K562 (cell line): ENCODE data around the gene SAP30L. TPM values are rescaled to one million over a fixed set of nuclear protein-coding genes. Genes with fewer than 3 reads are reported as not detected.

Source experiments
- CEBPG ChIP-seq, 3 experiments: fragments of 200-800 bp in 1 of 3; sonication (Bioruptor generic) in 1 of 3; sonication (generic) in 1 of 3; formaldehyde crosslinking in 1 of 3; IDR thresholded peaks in 2 of 3; conservative IDR thresholded peaks in 1 of 3; 2 replicates each; pipeline versions ENCODE4 v1.6.1 to v1.8.0; 2016 to 2022; ENCODE audit warnings: missing compliant biosample characterization in 2 of 3, missing genetic modification characterization in 2 of 3, mild to moderate bottlenecking in 1 of 3, missing genetic modification reagents in 1 of 3
- CTCFL ChIP-seq: IDR thresholded peaks from 2 replicates; pipeline ENCODE4 v1.6.1; 2011; ENCODE audit warnings: borderline replicate concordance, low read depth, mild to moderate bottlenecking, moderate library complexity, low read length; ENCODE audit not compliant: insufficient read depth, poor library complexity, severe bottlenecking
- RAD21 ChIP-seq, 2 experiments: fragments of 250-450 bp in 1 of 2; fragments of 450-650 bp in 1 of 2; sonication (Bioruptor Pico) in 1 of 2; formaldehyde crosslinking in 1 of 2; IDR thresholded peaks in 1 of 2; conservative IDR thresholded peaks in 1 of 2; 2 replicates each; pipeline versions ENCODE4 v1.4.0 to v1.8.0; 2020 to 2022; ENCODE audit warnings: mild to moderate bottlenecking in 2 of 2, moderate library complexity in 1 of 2
- RB1 ChIP-seq: fragments of 450-650 bp; IDR thresholded peaks from 2 replicates; pipeline ENCODE4 v1.6.1; 2017; ENCODE audit warnings: low read depth, mild to moderate bottlenecking
- STAG1 ChIP-seq: sonication (generic); formaldehyde crosslinking; IDR thresholded peaks from 2 replicates; pipeline ENCODE4 v1.5.0; 2020; ENCODE audit warnings: missing genetic modification reagents, borderline replicate concordance
- TCFL5 ChIP-seq: fragments of 250-450 bp; sonication (Bioruptor Pico); conservative IDR thresholded peaks from 2 replicates; pipeline ENCODE4 v1.6.1; 2021; ENCODE audit warnings: mild to moderate bottlenecking, moderate library complexity, matching md5 sums
- ZNF583 ChIP-seq: fragments of 250-450 bp; sonication (Bioruptor Pico); IDR thresholded peaks from 2 replicates; pipeline ENCODE4 v1.4.0; 2020
- polyA plus RNA-seq, 8 experiments: library from polyadenylated mRNA; depleted of rRNA in 4 of 8; stranded (reverse) in 5 of 8; unstranded in 3 of 8; fragments of >200 nt; fragmentation: Nextera tagmentation in 2 of 8; fragmentation: Illumina TruSeq in 1 of 8; extraction: Ambion mirVana in 2 of 8; extraction: Trizol in 1 of 8; gene quantifications; 2 replicates each; pipeline versions ENCODE4 v1.2.1 to v1.2.3, GENCODE V29; 2011 to 2014; ENCODE audit warnings: inconsistent platforms in 1 of 8, missing spikeins in 1 of 8
- total RNA-seq, 7 experiments: library from RNA; depleted of rRNA in 6 of 7; stranded (reverse); fragments of >200 nt in 6 of 7; fragmentation: Illumina TruSeq in 2 of 7; extraction: Trizol in 2 of 7; gene quantifications; 2 replicates each; pipeline versions ENCODE4 v1.2.1 to v1.2.3, GENCODE V29; 2011 to 2021; ENCODE audit warnings: low replicate concordance in 1 of 7
- TF ChIP-seq, protein P1 (sequence below), 2 experiments: fragments of 450-650 bp; formaldehyde crosslinking in 1 of 2; IDR thresholded peaks; 2 replicates each; pipeline versions ENCODE4 v1.4.0 to v1.6.1; 2014 to 2020; ENCODE audit warnings: mild to moderate bottlenecking in 2 of 2, borderline replicate concordance in 1 of 2, low read depth in 1 of 2

SAP30L gene
- total and polyA plus RNA-seq, 9 of the 15 experiments (the other 6 are each of a cell fraction or from before 2014, with no cell fraction given): 5.1 to 33.6 (median 28.1) TPM

DNA sequence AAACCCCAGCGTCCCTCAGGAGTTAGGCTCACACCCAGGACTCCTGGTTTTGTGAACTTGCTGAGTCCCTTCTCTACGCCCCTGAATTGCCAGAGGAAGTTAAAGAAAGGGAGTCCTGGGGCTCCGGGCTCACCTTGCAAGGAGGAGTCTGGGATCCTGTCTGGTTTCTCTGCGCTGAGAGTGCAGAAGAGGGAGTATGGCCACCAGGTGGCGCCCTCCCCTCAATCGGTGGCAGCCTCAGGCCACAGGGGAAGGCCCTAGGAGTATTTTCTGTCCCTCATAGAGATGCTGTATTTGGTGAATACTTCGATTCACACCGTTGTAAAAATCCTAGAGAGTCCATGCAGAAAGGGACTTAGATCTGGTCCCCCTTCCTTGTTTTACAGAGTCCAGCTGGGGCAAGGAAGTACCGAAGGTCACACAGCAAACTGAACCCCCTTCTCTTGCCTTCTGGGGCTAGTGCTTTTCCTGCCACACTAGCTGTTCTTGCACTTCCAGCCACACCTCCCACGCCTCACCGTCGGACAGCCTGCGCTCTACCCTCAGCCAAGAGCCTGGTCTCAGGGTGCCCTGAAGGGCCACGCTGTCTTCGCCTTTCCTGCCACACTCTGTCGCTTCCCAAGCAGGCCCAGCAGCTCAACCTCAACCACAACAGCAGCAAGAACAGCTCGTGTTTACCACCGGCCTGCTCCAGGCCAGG lies 22.0 kb downstream of the SAP30L start (continued):
- peak; percentile 17 for TF ChIP-seq CTCFL
- TF ChIP-seq, protein P1, sequence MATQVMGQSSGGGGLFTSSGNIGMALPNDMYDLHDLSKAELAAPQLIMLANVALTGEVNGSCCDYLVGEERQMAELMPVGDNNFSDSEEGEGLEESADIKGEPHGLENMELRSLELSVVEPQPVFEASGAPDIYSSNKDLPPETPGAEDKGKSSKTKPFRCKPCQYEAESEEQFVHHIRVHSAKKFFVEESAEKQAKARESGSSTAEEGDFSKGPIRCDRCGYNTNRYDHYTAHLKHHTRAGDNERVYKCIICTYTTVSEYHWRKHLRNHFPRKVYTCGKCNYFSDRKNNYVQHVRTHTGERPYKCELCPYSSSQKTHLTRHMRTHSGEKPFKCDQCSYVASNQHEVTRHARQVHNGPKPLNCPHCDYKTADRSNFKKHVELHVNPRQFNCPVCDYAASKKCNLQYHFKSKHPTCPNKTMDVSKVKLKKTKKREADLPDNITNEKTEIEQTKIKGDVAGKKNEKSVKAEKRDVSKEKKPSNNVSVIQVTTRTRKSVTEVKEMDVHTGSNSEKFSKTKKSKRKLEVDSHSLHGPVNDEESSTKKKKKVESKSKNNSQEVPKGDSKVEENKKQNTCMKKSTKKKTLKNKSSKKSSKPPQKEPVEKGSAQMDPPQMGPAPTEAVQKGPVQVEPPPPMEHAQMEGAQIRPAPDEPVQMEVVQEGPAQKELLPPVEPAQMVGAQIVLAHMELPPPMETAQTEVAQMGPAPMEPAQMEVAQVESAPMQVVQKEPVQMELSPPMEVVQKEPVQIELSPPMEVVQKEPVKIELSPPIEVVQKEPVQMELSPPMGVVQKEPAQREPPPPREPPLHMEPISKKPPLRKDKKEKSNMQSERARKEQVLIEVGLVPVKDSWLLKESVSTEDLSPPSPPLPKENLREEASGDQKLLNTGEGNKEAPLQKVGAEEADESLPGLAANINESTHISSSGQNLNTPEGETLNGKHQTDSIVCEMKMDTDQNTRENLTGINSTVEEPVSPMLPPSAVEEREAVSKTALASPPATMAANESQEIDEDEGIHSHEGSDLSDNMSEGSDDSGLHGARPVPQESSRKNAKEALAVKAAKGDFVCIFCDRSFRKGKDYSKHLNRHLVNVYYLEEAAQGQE (IDR thresholded peaks at IDR 0.05; ENCODE audit: borderline replicate concordance): peak; percentile 86
- TF ChIP-seq, protein P1 (CRISPR knock-in tag; IDR thresholded peaks at IDR 0.05; ENCODE audit: low read depth): no peak
- 0 out of 2 replicates have a peak, but pooled peaks have one; percentile 7 for TF ChIP-seq CEBPG (CRISPR knock-in tag; IDR thresholded peaks at IDR 0.05)
- TF ChIP-seq CEBPG (tag; conservative IDR thresholded peaks at IDR 0.05 in 1 of 2, IDR thresholded peaks at IDR 0.05 in 1 of 2): no peak
- no peak for TF ChIP-seq TCFL5 (CRISPR knock-in tag)
- peak; percentile 48; the same call in 1 of the 2 replicates for TF ChIP-seq RB1
- peak; percentile 51; the same call in 1 of the 2 replicates for TF ChIP-seq STAG1
- 0 out of 2 replicates have a peak, but pooled peaks have one; percentile 36 for TF ChIP-seq ZNF583 (CRISPR knock-in tag)
- TF ChIP-seq RAD21 (CRISPR knock-in tag; conservative IDR thresholded peaks at IDR 0.05 in 1 of 2, IDR thresholded peaks at IDR 0.05 in 1 of 2): peak; percentile 79 to 88
